SK-N-SH (cell line): ENCODE measurements around the gene LAPTM5. TPM values are rescaled to one million over a fixed set of nuclear protein-coding genes. Genes with fewer than 3 reads are reported as not detected.

Experiments
- CTCF ChIA-PET: fragments of 300-600, 350-600 bp; formaldehyde crosslinking; extraction: SDS; loops from one replicate; lab custom pipeline; 2021; lab: Yijun Ruan, JAX
- POLR2A ChIA-PET: fragments of 350-600 bp; sonication (Branson Sonifier 250); formaldehyde crosslinking; extraction: SDS; loops from one replicate; lab custom pipeline; 2020; ENCODE audit warnings: antibody characterized with exemption, inconsistent platforms; lab: Yijun Ruan, JAX
- DNase-seq: peaks from one replicate; pipeline ENCODE4 v3.0.0; 2012
- H2AFZ ChIP-seq: fragments of 200-600 bp; sonication (generic); 2 replicates; pipeline ENCODE4 v1.8.1; 2016; ENCODE audit warnings: antibody characterized with exemption, mild to moderate bottlenecking, low read depth
- H3F3A ChIP-seq: fragments of 200-600 bp; sonication (generic); replicated peaks from 2 replicates; pipeline ENCODE3; 2016; ENCODE audit warnings: antibody characterized with exemption, mild to moderate bottlenecking; ENCODE audit not compliant: insufficient read depth
- H3K27ac ChIP-seq, 2 experiments: fragments of 200-500 bp in 1 of 2; fragments of 200-600 bp in 1 of 2; sonication (Bioruptor generic) in 1 of 2; sonication (generic), shearing (Covaris generic) in 1 of 2; 2 replicates each; pipeline versions ENCODE4 v1.5.1 to v1.6.1; 2014 to 2016; ENCODE audit warnings: low read depth in 2 of 2, inconsistent platforms in 1 of 2, low read length in 1 of 2, mild to moderate bottlenecking in 1 of 2, mixed read lengths in 1 of 2
- H3K27me3 ChIP-seq: fragments of 200-600 bp; sonication (generic), shearing (Covaris generic); 2 replicates; pipeline ENCODE4 v1.6.1; 2016; ENCODE audit warnings: mixed run types; ENCODE audit not compliant: insufficient read depth
- H3K36me3 ChIP-seq, 2 experiments: fragments of 200-500 bp in 1 of 2; fragments of 200-600 bp in 1 of 2; sonication (Bioruptor generic) in 1 of 2; sonication (generic) in 1 of 2; replicated peaks in 1 of 2; 2 replicates each; pipeline versions ENCODE3 to v1.5.1; 2014 to 2016; ENCODE audit warnings: low read length in 1 of 2, mild to moderate bottlenecking in 1 of 2; ENCODE audit not compliant: insufficient read depth in 2 of 2, control insufficient read depth in 1 of 2
- H3K4me1 ChIP-seq, 2 experiments: fragments of 200-500 bp in 1 of 2; fragments of 200-600 bp in 1 of 2; sonication (Bioruptor generic) in 1 of 2; sonication (generic), shearing (Covaris generic) in 1 of 2; 2 replicates each; pipeline versions ENCODE4 v1.5.1 to v1.6.1; 2014 to 2016; ENCODE audit warnings: low read depth in 1 of 2, low read length in 1 of 2, mixed run types in 1 of 2; ENCODE audit not compliant: insufficient read depth in 2 of 2, control insufficient read depth in 1 of 2
- H3K4me2 ChIP-seq: fragments of 200-600 bp; sonication (generic), shearing (Covaris generic); 2 replicates; pipeline ENCODE4 v1.6.1; 2017; ENCODE audit warnings: mixed run types
- H3K4me3 ChIP-seq, 2 experiments: fragments of 200-500 bp in 1 of 2; fragments of 200-600 bp in 1 of 2; sonication (Bioruptor generic) in 1 of 2; sonication (generic), shearing (Covaris generic) in 1 of 2; 2 replicates each; pipeline versions ENCODE4 v1.5.1 to v1.8.1; 2014 to 2016; ENCODE audit warnings: low read depth in 2 of 2, inconsistent platforms in 1 of 2, low read length in 1 of 2, mild to moderate bottlenecking in 1 of 2, mixed read lengths in 1 of 2, moderate library complexity in 1 of 2
- H3K79me2 ChIP-seq: fragments of 200-600 bp; sonication (generic); 2 replicates; pipeline ENCODE4 v1.8.1; 2017; ENCODE audit warnings: mild to moderate bottlenecking; ENCODE audit not compliant: insufficient read depth
- H3K9ac ChIP-seq: fragments of 200-600 bp; sonication (generic); 2 replicates; pipeline ENCODE4 v1.6.1; 2017; ENCODE audit warnings: mixed run types
- H3K9me2 ChIP-seq: fragments of 200-600 bp; sonication (generic); 2 replicates; pipeline ENCODE4 v1.6.1; 2017; ENCODE audit warnings: mixed run types
- H3K9me3 ChIP-seq: fragments of 200-600 bp; sonication (generic); 2 replicates; pipeline ENCODE4 v1.6.1; 2017; ENCODE audit warnings: mixed run types, mild to moderate bottlenecking, moderate library complexity
- H4K20me1 ChIP-seq: fragments of 200-600 bp; sonication (generic); 2 replicates; pipeline ENCODE4 v1.6.1; 2017; ENCODE audit warnings: mild to moderate bottlenecking, mixed run types; ENCODE audit not compliant: insufficient read depth
- CTCF ChIP-seq: fragments of 200-600 bp; sonication (generic); IDR thresholded peaks from 2 replicates; pipeline ENCODE4 v1.6.1; 2017; ENCODE audit warnings: antibody characterized with exemption, mild to moderate bottlenecking, moderate library complexity
- ELF1 ChIP-seq: IDR thresholded peaks from 2 replicates; pipeline ENCODE4 v1.4.0; 2012
- EZH2phosphoT487 ChIP-seq: fragments of 200-600 bp; sonication (generic); IDR thresholded peaks from 2 replicates; pipeline ENCODE4 v1.6.1; 2017; ENCODE audit warnings: low read depth, mixed run types, mild to moderate bottlenecking, antibody characterized with exemption, moderate library complexity, borderline replicate concordance
- FOXJ3 ChIP-seq: sonication (generic); formaldehyde crosslinking; IDR thresholded peaks from 2 replicates; pipeline ENCODE4 v1.5.1; 2020; ENCODE audit warnings: mild to moderate bottlenecking, missing genetic modification reagents
- GABPA ChIP-seq: IDR thresholded peaks from 2 replicates; pipeline ENCODE4 v1.4.0; 2012; ENCODE audit warnings: low read depth, mild to moderate bottlenecking
- JUND ChIP-seq: IDR thresholded peaks from 2 replicates; pipeline ENCODE4 v1.4.0; 2012
- NFIC ChIP-seq: IDR thresholded peaks from 2 replicates; pipeline ENCODE4 v1.4.0; 2012; ENCODE audit warnings: borderline replicate concordance
- POLR2AphosphoS5 ChIP-seq: IDR thresholded peaks from 2 replicates; pipeline ENCODE4 v1.6.1; 2012; ENCODE audit warnings: low read depth, low read length
- RAD21 ChIP-seq: IDR thresholded peaks from 2 replicates; pipeline ENCODE4 v1.6.1; 2012; ENCODE audit warnings: mild to moderate bottlenecking, low read length
- RCOR1 ChIP-seq: fragments of 150-350 bp; IDR thresholded peaks from 2 replicates; pipeline ENCODE4 v1.6.1; 2017; ENCODE audit warnings: antibody characterized with exemption, low read length
- RFX5 ChIP-seq: IDR thresholded peaks from 2 replicates; pipeline ENCODE4 v1.6.1; 2012; ENCODE audit warnings: mild to moderate bottlenecking, improper control_type of control experiment, low read length
- RXRA ChIP-seq: IDR thresholded peaks from 2 replicates; pipeline ENCODE4 v1.4.0; 2012; ENCODE audit warnings: low read depth, mild to moderate bottlenecking, borderline replicate concordance
- TAF1 ChIP-seq: IDR thresholded peaks from 2 replicates; pipeline ENCODE4 v1.6.1; 2012; ENCODE audit warnings: low read depth, mild to moderate bottlenecking, low read length, moderate library complexity, borderline replicate concordance
- TCF12 ChIP-seq: IDR thresholded peaks from 2 replicates; pipeline ENCODE4 v1.4.0; 2012
- TEAD4 ChIP-seq: IDR thresholded peaks from 2 replicates; pipeline ENCODE4 v1.4.0; 2012; ENCODE audit warnings: mild to moderate bottlenecking, borderline replicate concordance; ENCODE audit not compliant: insufficient read depth
- USF2 ChIP-seq: fragments of 150-350 bp; IDR thresholded peaks from 2 replicates; pipeline ENCODE4 v1.6.1; 2017; ENCODE audit warnings: antibody characterized with exemption, low read length, low read depth, borderline replicate concordance
- WGBS: methylation state at CpG from one replicate; pipeline ENCODE4 v1.1.6; 2017; ENCODE audit warnings: low lambda C conversion rate; 5-methylcytosine and 5-hydroxymethylcytosine counted together
- polyA plus RNA-seq, 3 experiments: library from polyadenylated mRNA; depleted of rRNA; stranded (reverse); fragments of >200 nt; gene quantifications; 2 replicates each; pipeline ENCODE4 v1.2.3, GENCODE V29; 2012
- TF ChIP-seq, protein P1 (sequence below): IDR thresholded peaks from 2 replicates; pipeline ENCODE4 v1.4.0; 2012; ENCODE audit warnings: low read depth, borderline replicate concordance
- TF ChIP-seq, protein P2 (sequence below): IDR thresholded peaks from 2 replicates; pipeline ENCODE4 v1.6.1; 2012; ENCODE audit warnings: mild to moderate bottlenecking, low read depth, low read length, moderate library complexity

Gene LAPTM5
- polyA plus RNA-seq, 1 of the 3 experiments (the other 2 are of a cell fraction) = 1.1 TPM

GRCh38 chr1:30739601-30740000 is 18.0 kb downstream of the LAPTM5 start:
- H2AFZ ChIP-seq = no peak overlapping the region
- no peaks in the 10 kb centered on the region for H3F3A ChIP-seq
- TF ChIP-seq USF2 = no peak
- no peak for TF ChIP-seq TEAD4
- no peak for TF ChIP-seq EZH2phosphoT487
- TF ChIP-seq, protein P1, sequence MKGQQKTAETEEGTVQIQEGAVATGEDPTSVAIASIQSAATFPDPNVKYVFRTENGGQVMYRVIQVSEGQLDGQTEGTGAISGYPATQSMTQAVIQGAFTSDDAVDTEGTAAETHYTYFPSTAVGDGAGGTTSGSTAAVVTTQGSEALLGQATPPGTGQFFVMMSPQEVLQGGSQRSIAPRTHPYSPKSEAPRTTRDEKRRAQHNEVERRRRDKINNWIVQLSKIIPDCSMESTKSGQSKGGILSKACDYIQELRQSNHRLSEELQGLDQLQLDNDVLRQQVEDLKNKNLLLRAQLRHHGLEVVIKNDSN = no peak
- no peak for TF ChIP-seq RCOR1
- no peak for TF ChIP-seq RAD21
- TF ChIP-seq, protein P2, sequence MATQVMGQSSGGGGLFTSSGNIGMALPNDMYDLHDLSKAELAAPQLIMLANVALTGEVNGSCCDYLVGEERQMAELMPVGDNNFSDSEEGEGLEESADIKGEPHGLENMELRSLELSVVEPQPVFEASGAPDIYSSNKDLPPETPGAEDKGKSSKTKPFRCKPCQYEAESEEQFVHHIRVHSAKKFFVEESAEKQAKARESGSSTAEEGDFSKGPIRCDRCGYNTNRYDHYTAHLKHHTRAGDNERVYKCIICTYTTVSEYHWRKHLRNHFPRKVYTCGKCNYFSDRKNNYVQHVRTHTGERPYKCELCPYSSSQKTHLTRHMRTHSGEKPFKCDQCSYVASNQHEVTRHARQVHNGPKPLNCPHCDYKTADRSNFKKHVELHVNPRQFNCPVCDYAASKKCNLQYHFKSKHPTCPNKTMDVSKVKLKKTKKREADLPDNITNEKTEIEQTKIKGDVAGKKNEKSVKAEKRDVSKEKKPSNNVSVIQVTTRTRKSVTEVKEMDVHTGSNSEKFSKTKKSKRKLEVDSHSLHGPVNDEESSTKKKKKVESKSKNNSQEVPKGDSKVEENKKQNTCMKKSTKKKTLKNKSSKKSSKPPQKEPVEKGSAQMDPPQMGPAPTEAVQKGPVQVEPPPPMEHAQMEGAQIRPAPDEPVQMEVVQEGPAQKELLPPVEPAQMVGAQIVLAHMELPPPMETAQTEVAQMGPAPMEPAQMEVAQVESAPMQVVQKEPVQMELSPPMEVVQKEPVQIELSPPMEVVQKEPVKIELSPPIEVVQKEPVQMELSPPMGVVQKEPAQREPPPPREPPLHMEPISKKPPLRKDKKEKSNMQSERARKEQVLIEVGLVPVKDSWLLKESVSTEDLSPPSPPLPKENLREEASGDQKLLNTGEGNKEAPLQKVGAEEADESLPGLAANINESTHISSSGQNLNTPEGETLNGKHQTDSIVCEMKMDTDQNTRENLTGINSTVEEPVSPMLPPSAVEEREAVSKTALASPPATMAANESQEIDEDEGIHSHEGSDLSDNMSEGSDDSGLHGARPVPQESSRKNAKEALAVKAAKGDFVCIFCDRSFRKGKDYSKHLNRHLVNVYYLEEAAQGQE = no peak
- no peak for TF ChIP-seq POLR2AphosphoS5
- TF ChIP-seq RFX5 = no peak
- no peak for TF ChIP-seq NFIC
- TF ChIP-seq ELF1 = no peak
- no peak for TF ChIP-seq RXRA
- TF ChIP-seq GABPA = no peak
- TF ChIP-seq CTCF = no peak
- no peak for TF ChIP-seq JUND
- TF ChIP-seq TCF12 = no peak
- TF ChIP-seq TAF1 = no peak
- TF ChIP-seq FOXJ3 (CRISPR knock-in tag) = no peak
- TF ChIP-seq, all 33 proteins: peak for 0
- no peaks in the 10 kb centered on the region for H3K4me1 ChIP-seq
- no peak overlapping the region for H3K27ac ChIP-seq
- POLR2A ChIA-PET = no interaction called here
- no peaks in the 10 kb centered on the region for H4K20me1 ChIP-seq
- H3K9me2 ChIP-seq = no peaks in the 10 kb centered on the region
- DNase-seq = no peak
- H3K9ac ChIP-seq = no peak overlapping the region
- H3K9me3 ChIP-seq = no peaks in the 10 kb centered on the region
- no peaks in the 10 kb centered on the region for H3K79me2 ChIP-seq
- 61% methylated on average over 2 of the region's 8 CpGs for WGBS
- CTCF ChIA-PET = interaction anchor here (1.3 to 2.1 kb wide), 3 partner anchors 20 to 62 kb away, joined by 3 to 9 read pairs (median 7); no protein-coding TSS in a partner anchor
- no peaks in the 10 kb centered on the region for H3K27me3 ChIP-seq
- no peaks in the 10 kb centered on the region for H3K36me3 ChIP-seq
- H3K4me3 ChIP-seq = no peak overlapping the region
- H3K4me2 ChIP-seq = no peak overlapping the region
